Uterus (tissue), 4 donors: ENCODE results near the gene SEC16A. TPM values are rescaled to one million over a fixed set of nuclear protein-coding genes. Genes with fewer than 3 reads are reported as not detected.

ENCODE experiments used
- DNase-seq, 2 donors: peaks; one replicate each; pipeline ENCODE4 v3.0.0-alpha.2; 2019 to 2020
- H3K27ac ChIP-seq, 2 donors: fragments of 200-600 bp; sonication (generic); 1 replicate in 1 of 2; 2 replicates in 1 of 2; pipeline ENCODE4 v1.5.1; 2016 to 2018
- H3K27me3 ChIP-seq, 2 donors: fragments of 200-600 bp; sonication (generic); one replicate each; pipeline ENCODE4 v1.5.1; 2018 to 2019; ENCODE audit warnings: control low read depth in 1 of 2
- H3K36me3 ChIP-seq, 2 donors: fragments of 200-600 bp; sonication (generic); one replicate each; pipeline ENCODE4 v1.5.1; 2019; ENCODE audit warnings: control low read depth in 1 of 2
- H3K4me1 ChIP-seq, 2 donors: fragments of 200-600 bp; sonication (generic); one replicate each; pipeline ENCODE4 v1.5.1; 2018 to 2019; ENCODE audit warnings: control low read depth in 1 of 2
- H3K4me3 ChIP-seq, 2 donors: fragments of 200-600 bp; sonication (generic); 1 replicate in 1 of 2; 2 replicates in 1 of 2; pipeline ENCODE4 v1.5.1; 2018 to 2019; ENCODE audit warnings: mild to moderate bottlenecking in 1 of 2
- H3K9me3 ChIP-seq, 2 donors: fragments of 200-600 bp; sonication (generic); one replicate each; pipeline ENCODE4 v1.5.1; 2019; ENCODE audit warnings: control low read depth in 1 of 2
- CTCF ChIP-seq, 4 experiments: fragments of 200-600 bp in 2 of 4; fragments of 450-650 bp in 2 of 4; sonication (generic) in 2 of 4; IDR thresholded peaks; one replicate each; pipeline ENCODE4 v1.5.1; 2016 to 2019; ENCODE audit warnings: antibody characterized with exemption in 4 of 4, mild to moderate bottlenecking in 2 of 4, moderate library complexity in 1 of 4
- POLR2A ChIP-seq, 2 donors: fragments of 450-650 bp; IDR thresholded peaks; one replicate each; pipeline ENCODE4 v1.6.1; 2016; ENCODE audit warnings: antibody characterized with exemption in 2 of 2, mild to moderate bottlenecking in 1 of 2, moderate library complexity in 1 of 2
- intact Hi-C: fragments of 100-400 bp; cut with DNase I; formaldehyde crosslinking; loops from one replicate; pipeline ENCODE4 v1.15.1; 2023; ENCODE audit warnings: low total_unique reads
- total RNA-seq, 4 donors: library from RNA; depleted of rRNA in 3 of 4; stranded (reverse); fragments of >200 nt in 3 of 4; gene quantifications; one replicate each; pipeline versions ENCODE4 v1.1.0 to v1.2.4, GENCODE V29; 2014 to 2023
- donor health status: DM: yes; HTN: yes; CAD: no.

Gene SEC16A
- total RNA-seq, 4 donors from 2014 or later = 18.8 to 73.2 (median 35.1) TPM

DNA sequence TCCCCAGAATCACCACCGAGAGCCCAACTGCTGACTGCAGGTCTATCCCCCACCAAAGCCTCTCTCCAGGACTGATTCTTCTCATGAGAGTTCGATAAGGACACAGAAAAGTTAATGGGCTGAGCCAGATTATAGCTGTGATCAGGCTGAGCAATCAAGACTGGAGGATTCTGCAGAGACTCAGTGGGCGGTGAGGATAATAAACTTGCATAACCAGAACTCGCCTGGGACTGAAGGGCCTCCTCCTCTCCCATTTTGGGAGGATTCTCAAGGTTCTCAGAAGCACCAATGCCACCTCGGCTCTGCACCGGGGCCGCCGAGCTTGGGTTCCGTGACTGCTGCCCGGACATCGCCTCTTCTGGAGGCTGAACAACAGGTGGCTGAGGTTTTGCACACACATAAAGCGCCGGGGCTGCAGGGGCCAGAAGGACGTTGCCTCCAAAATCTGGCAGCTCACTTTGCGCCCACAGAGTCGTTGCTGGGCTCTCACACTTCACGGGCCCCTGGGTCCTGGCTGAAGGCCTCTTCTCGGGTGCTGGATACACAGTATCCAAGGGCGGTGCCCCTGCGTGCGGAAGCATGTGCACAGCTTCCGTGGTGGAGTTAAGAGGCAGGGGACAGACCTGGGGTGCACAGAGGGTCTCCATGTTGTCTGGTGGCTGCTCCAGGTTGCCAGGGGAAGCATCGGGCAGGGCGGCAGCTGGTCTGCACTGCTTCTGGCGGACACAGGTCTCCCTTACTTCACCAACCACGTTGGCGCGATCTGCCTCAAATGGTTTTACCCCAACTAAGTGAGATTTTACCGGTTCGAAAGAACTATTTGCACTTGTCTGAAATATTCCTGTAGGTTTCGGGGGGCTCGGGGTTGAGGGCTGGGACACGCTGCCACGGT lies 7.6 kb downstream of the SEC16A start:
- intact Hi-C loops = no loop called here
- DNase-seq = no peak
- TF ChIP-seq CTCF (IDR thresholded peaks at IDR 0.05) = no peak
- no peak for TF ChIP-seq POLR2A (IDR thresholded peaks at IDR 0.05)

GRCh38 chr9:136474021-136474640 lies 8.7 kb downstream of the SEC16A start:
- Histone ChIP-seq H3K36me3 (no peaks in the 10 kb centered on the region), H3K27ac (no peak overlapping the region), H3K9me3 (no peaks in the 10 kb centered on the region), H3K27me3 (no peaks in the 10 kb centered on the region), H3K4me3 (no peak overlapping the region), H3K4me1 (no peaks in the 10 kb centered on the region)
- no peak for TF ChIP-seq CTCF (IDR thresholded peaks at IDR 0.05)
- no peak for TF ChIP-seq POLR2A (IDR thresholded peaks at IDR 0.05)
- no peak for DNase-seq
- intact Hi-C loops = no loop called here

More for the DNA sequence above, 7.6 kb downstream of the SEC16A start:
- Histone ChIP-seq H3K27me3 (no peaks in the 10 kb centered on the region), H3K36me3 (no peaks in the 10 kb centered on the region), H3K4me1 (no peaks in the 10 kb centered on the region), H3K27ac (no peak overlapping the region), H3K4me3 (no peak overlapping the region), H3K9me3 (no peaks in the 10 kb centered on the region)

- H3K9me3 ChIP-seq = no peaks in the 10 kb centered on the region
- no peaks in the 10 kb centered on the region for H3K27me3 ChIP-seq
- H3K36me3 ChIP-seq = no peaks in the 10 kb centered on the region
- no peak overlapping the region for H3K4me3 ChIP-seq
- DNase-seq = no peak
- TF ChIP-seq CTCF (IDR thresholded peaks at IDR 0.05) = no peak
- H3K27ac ChIP-seq = no peak overlapping the region
- H3K4me1 ChIP-seq = no peaks in the 10 kb centered on the region
- intact Hi-C loops = no loop called here
Observed at GRCh38 chr9:136473354-136473721, 9.5 kb downstream of the SEC16A start.

GRCh38 chr9:136472640-136473353 lies 10.0 kb downstream of the SEC16A start:
- intact Hi-C loops = no loop called here
- Histone ChIP-seq H3K9me3 (no peaks in the 10 kb centered on the region), H3K36me3 (no peaks in the 10 kb centered on the region), H3K4me1 (no peaks in the 10 kb centered on the region), H3K27me3 (no peaks in the 10 kb centered on the region), H3K27ac (no peak overlapping the region), H3K4me3 (no peak overlapping the region)
- TF ChIP-seq POLR2A (IDR thresholded peaks at IDR 0.05) (no peak), CTCF (IDR thresholded peaks at IDR 0.05) (no peak)
- DNase-seq = no peak
